K562 (cell line): Measurements from ENCODE around the gene RSRP1. TPM values are rescaled to one million over a fixed set of nuclear protein-coding genes. Genes with fewer than 3 reads are reported as not detected.
A peak's percentile ranks its signal among the peaks of the same experiment; 100 is the strongest.

Source experiments
- ATF7 ChIP-seq: fragments of 450-650 bp; IDR thresholded peaks from 2 replicates; pipeline ENCODE4 v1.7.1; 2014; ENCODE audit warnings: mild to moderate bottlenecking, moderate library complexity
- BCL6 ChIP-seq: fragments of 250-450 bp; sonication (Bioruptor Pico); IDR thresholded peaks from 2 replicates; pipeline ENCODE4 v1.4.0; 2020
- CGGBP1 ChIP-seq: fragments of 250-450 bp; sonication (Bioruptor Pico); IDR thresholded peaks from 2 replicates; pipeline ENCODE4 v1.9.0; 2021; ENCODE audit warnings: mild to moderate bottlenecking
- CREBBP ChIP-seq: IDR thresholded peaks from one replicate; pipeline ENCODE4 v1.6.1; 2012; ENCODE audit warnings: low read depth, mild to moderate bottlenecking, control low read depth, inconsistent platforms, low read length
- DIDO1 ChIP-seq: fragments of 450-650 bp; IDR thresholded peaks from 2 replicates; pipeline ENCODE4 v1.6.1; 2016; ENCODE audit warnings: low read depth, missing biosample characterization, missing genetic modification characterization
- DPF2 ChIP-seq: fragments of 450-650 bp; IDR thresholded peaks from 2 replicates; pipeline ENCODE4 v1.6.1; 2016
- EHMT2 ChIP-seq: fragments of 450-650 bp; IDR thresholded peaks from 2 replicates; pipeline ENCODE4 v1.6.1; 2018; ENCODE audit warnings: antibody characterized with exemption
- FOXK1 ChIP-seq: sonication (generic); formaldehyde crosslinking; IDR thresholded peaks from 2 replicates; pipeline ENCODE4 v1.8.0; 2022; ENCODE audit warnings: missing genetic modification reagents, mild to moderate bottlenecking, borderline replicate concordance
- HDAC2 ChIP-seq: fragments of 450-650 bp; IDR thresholded peaks from 2 replicates; pipeline ENCODE4 v1.6.1; 2016; ENCODE audit warnings: mild to moderate bottlenecking
- HMGN3 ChIP-seq: IDR thresholded peaks from 2 replicates; pipeline ENCODE4 v1.6.1; 2011; ENCODE audit warnings: borderline replicate concordance, low read depth, mild to moderate bottlenecking, mixed read lengths, low read length; ENCODE audit not compliant: insufficient read length; ENCODE audit errors: extremely low read depth
- IFI16 ChIP-seq: fragments of 250-450 bp; sonication (Bioruptor Pico); IDR thresholded peaks from 2 replicates; pipeline ENCODE4 v2.1.2; 2022; ENCODE audit warnings: mild to moderate bottlenecking, inconsistent platforms
- KLF1 ChIP-seq: fragments of 450-650 bp; IDR thresholded peaks from 2 replicates; pipeline ENCODE4 v1.6.1; 2016; ENCODE audit warnings: missing genetic modification characterization, missing compliant biosample characterization
- MAFG ChIP-seq: fragments of 450-650 bp; conservative IDR thresholded peaks from 2 replicates; pipeline ENCODE4 v1.6.1; 2016; ENCODE audit warnings: missing genetic modification characterization, missing compliant biosample characterization
- MLLT1 ChIP-seq, 2 experiments: fragments of 450-650 bp; IDR thresholded peaks; 2 replicates each; pipeline ENCODE4 v1.6.1; 2016
- MXI1 ChIP-seq: IDR thresholded peaks from 2 replicates; pipeline ENCODE4 v1.6.1; 2011; ENCODE audit warnings: low read depth, mild to moderate bottlenecking, improper control_type of control experiment, low read length
- MYNN ChIP-seq, 2 experiments: sonication (generic); formaldehyde crosslinking in 1 of 2; IDR thresholded peaks; 2 replicates each; pipeline versions ENCODE4 v1.5.0 to v1.6.1; 2016 to 2020; ENCODE audit warnings: antibody characterized with exemption in 1 of 2, missing genetic modification reagents in 1 of 2
- NFIC ChIP-seq: fragments of 450-650 bp; IDR thresholded peaks from 2 replicates; pipeline ENCODE4 v1.6.1; 2017; ENCODE audit warnings: mild to moderate bottlenecking, inconsistent platforms
- NR3C1 ChIP-seq: sonication (generic); formaldehyde crosslinking; IDR thresholded peaks from 2 replicates; pipeline ENCODE4 v1.8.1; 2022; ENCODE audit warnings: missing genetic modification reagents
- NR4A1 ChIP-seq, 2 experiments: fragments of 250-450 bp in 1 of 2; fragments of 450-650 bp in 1 of 2; sonication (Bioruptor Pico) in 1 of 2; IDR thresholded peaks; 2 replicates each; pipeline versions ENCODE4 v1.4.0 to v1.6.1; 2016 to 2020; ENCODE audit warnings: mild to moderate bottlenecking in 2 of 2, missing compliant biosample characterization in 1 of 2, missing genetic modification characterization in 1 of 2, moderate library complexity in 1 of 2
- POLR2A ChIP-seq: fragments of 450-650 bp; conservative IDR thresholded peaks from 2 replicates; pipeline ENCODE4 v1.6.1; 2016
- PTBP1 ChIP-seq: fragments of 200-400 bp; formaldehyde crosslinking; IDR thresholded peaks from 2 replicates; pipeline ENCODE4 v1.6.1; 2017; ENCODE audit warnings: low read depth, low read length
- RBM22 ChIP-seq: fragments of 200-400 bp; formaldehyde crosslinking; IDR thresholded peaks from 2 replicates; pipeline ENCODE4 v1.6.1; 2018; ENCODE audit warnings: low read length, low read depth; ENCODE audit not compliant: poor library complexity, severe bottlenecking
- SIRT6 ChIP-seq: IDR thresholded peaks from one replicate; pipeline ENCODE4 v1.6.1; 2012; ENCODE audit warnings: low read depth, mild to moderate bottlenecking, control low read depth, inconsistent platforms, low read length, moderate library complexity
- SMARCA5 ChIP-seq: fragments of 450-650 bp; IDR thresholded peaks from 2 replicates; pipeline ENCODE4 v1.6.1; 2016
- TBP ChIP-seq: optimal IDR thresholded peaks from 2 replicates; pipeline ENCODE3; 2011; ENCODE audit warnings: low read depth, low read length, improper control_type of control experiment
- YBX1 ChIP-seq: fragments of 450-650 bp; IDR thresholded peaks from 2 replicates; pipeline ENCODE4 v1.7.1; 2016; ENCODE audit warnings: mild to moderate bottlenecking
- ZNF224 ChIP-seq: sonication (generic); formaldehyde crosslinking; IDR thresholded peaks from 2 replicates; pipeline ENCODE4 v1.8.0; 2022; ENCODE audit warnings: mild to moderate bottlenecking, missing genetic modification reagents
- ZNF324 ChIP-seq: fragments of 250-450 bp; sonication (Bioruptor Pico); IDR thresholded peaks from 2 replicates; pipeline ENCODE4 v1.4.0; 2020; ENCODE audit warnings: mild to moderate bottlenecking
- ZNF384 ChIP-seq: IDR thresholded peaks from 2 replicates; pipeline ENCODE4 v1.6.1; 2012; ENCODE audit warnings: low read depth, low read length, improper control_type of control experiment
- ZNF655 ChIP-seq: fragments of 250-450 bp; sonication (Bioruptor Pico); IDR thresholded peaks from 2 replicates; pipeline ENCODE4 v1.5.0; 2021
- ZNF766 ChIP-seq: fragments of 200-800 bp; sonication (Bioruptor generic); conservative IDR thresholded peaks from 2 replicates; pipeline ENCODE4 v1.6.1; 2016; ENCODE audit warnings: missing genetic modification characterization, missing compliant biosample characterization
- ZNF830 ChIP-seq: fragments of 250-450 bp; sonication (Bioruptor Pico); IDR thresholded peaks from 2 replicates; pipeline ENCODE4 v1.5.0; 2021; ENCODE audit warnings: mild to moderate bottlenecking
- polyA plus RNA-seq, 8 experiments: library from polyadenylated mRNA; depleted of rRNA in 4 of 8; stranded (reverse) in 5 of 8; unstranded in 3 of 8; fragments of >200 nt; fragmentation: Nextera tagmentation in 2 of 8; fragmentation: Illumina TruSeq in 1 of 8; extraction: Ambion mirVana in 2 of 8; extraction: Trizol in 1 of 8; gene quantifications; 2 replicates each; pipeline versions ENCODE4 v1.2.1 to v1.2.3, GENCODE V29; 2011 to 2014; ENCODE audit warnings: inconsistent platforms in 1 of 8, missing spikeins in 1 of 8
- total RNA-seq, 7 experiments: library from RNA; depleted of rRNA in 6 of 7; stranded (reverse); fragments of >200 nt in 6 of 7; fragmentation: Illumina TruSeq in 2 of 7; extraction: Trizol in 2 of 7; gene quantifications; 2 replicates each; pipeline versions ENCODE4 v1.2.1 to v1.2.3, GENCODE V29; 2011 to 2021; ENCODE audit warnings: low replicate concordance in 1 of 7

RSRP1 gene
- total and polyA plus RNA-seq, 9 of the 15 experiments (the other 6 are each of a cell fraction or from before 2014, with no cell fraction given): 27.2 to 283 (median 146) TPM

DNA sequence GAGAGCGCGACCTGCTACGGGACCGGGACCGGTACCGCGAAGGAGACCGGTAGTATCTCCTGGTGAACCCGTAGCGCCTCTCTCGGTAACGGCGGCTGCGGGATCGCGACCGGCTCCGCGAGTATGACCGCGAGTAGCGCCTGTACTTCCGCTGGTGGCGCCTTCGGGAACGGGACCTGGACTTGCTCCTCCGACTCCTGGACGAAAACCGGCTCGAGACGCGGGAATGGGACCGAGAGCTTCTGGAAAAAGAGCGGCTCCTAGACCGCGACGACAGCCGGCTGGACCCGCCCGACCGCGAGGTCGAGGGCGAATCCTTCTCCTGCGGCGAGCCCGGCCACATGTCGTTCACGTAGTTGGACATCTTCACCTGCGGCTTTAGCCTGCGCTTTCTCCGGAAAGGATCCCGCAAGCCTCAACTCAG, 642 bp downstream of the RSRP1 start (continued):
- TF ChIP-seq NR4A1 (CRISPR knock-in tag; IDR thresholded peaks at IDR 0.05) (no peak), NR4A1 (tag; IDR thresholded peaks at IDR 0.05) (no peak), MYNN (IDR thresholded peaks at IDR 0.05) (no peak), MYNN (CRISPR knock-in tag; IDR thresholded peaks at IDR 0.05) (no peak), DPF2 (no peak), ATF7 (no peak), POLR2A (no peak), MAFG (tag) (no peak), IFI16 (CRISPR knock-in tag) (no peak), ZNF830 (CRISPR knock-in tag) (peak; percentile 31; the same call in 1 of the 2 replicates), FOXK1 (CRISPR knock-in tag) (no peak), CGGBP1 (CRISPR knock-in tag) (no peak), SMARCA5 (no peak; the same call in 1 of the 2 replicates), TBP (no peak), CREBBP (no peak), ZNF224 (no peak), ZNF324 (CRISPR knock-in tag) (no peak), DIDO1 (tag) (no peak), HMGN3 (no peak), KLF1 (tag) (no peak), ZNF655 (CRISPR knock-in tag) (no peak), NFIC (no peak), ZNF766 (CRISPR knock-in tag) (no peak; the same call in 1 of the 2 replicates), SIRT6 (no peak), ZNF384 (no peak), PTBP1 (no peak), HDAC2 (0 out of 2 replicates have a peak, but pooled peaks have one; percentile 13), BCL6 (no peak), MLLT1 (IDR thresholded peaks at IDR 0.05) (peak in 1 of 2 experiments; percentile 28; a peak in 1 of 4 replicates), YBX1 (no peak), EHMT2 (no peak), MXI1 (no peak), RBM22 (peak; percentile 84), NR3C1 (CRISPR knock-in tag) (peak; percentile 68; the same call in 1 of the 2 replicates)
